Measurements from ENCODE around the gene PDE11A. TPM values are rescaled to one million over a fixed set of nuclear protein-coding genes. Genes with fewer than 3 reads are reported as not detected.

The PDE11A gene
- total and polyA plus RNA-seq, 2 of the 13 experiments (the other 11 are each of a cell fraction or from before 2014, with no cell fraction given): 1.2 to 1.7 TPM

DNA sequence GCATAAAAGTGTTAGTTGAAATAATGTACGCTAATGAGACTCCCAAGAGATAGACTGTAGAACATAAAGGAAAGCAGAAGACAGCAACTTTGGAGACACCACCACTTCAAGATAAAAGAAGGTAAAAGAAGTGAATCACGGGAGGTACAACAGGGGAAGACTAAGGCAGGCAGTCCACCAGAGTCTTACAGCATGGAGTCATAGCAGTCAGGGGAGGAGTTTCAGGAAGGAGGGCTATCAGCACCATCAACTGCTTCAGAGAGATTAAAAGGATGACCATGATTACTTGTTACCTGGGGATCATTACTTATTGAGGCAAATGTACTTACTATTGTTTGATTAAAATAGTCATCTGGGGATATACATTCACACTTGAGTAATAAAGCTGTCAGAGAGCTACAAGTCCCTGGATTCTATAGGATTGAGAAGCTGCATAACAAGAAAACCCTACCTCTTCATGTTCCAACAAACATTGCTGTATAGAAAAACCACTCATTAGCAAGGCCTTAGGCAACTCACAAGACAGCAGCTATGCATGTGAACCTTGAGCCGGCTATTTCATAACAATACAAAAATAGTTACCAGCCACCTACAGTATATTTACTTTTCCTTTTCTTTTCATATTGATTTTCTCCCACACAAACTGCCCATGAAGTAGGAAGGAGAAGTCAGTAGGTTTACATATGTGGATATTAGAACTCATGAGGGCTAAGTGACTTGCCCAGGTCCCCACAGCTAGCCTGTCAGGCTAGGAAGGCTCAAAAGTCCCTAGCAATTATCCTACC is 101.7 kb downstream of the PDE11A start:
- in situ Hi-C loops (cut with HindIII; ENCODE audit: extremely low pct_ligation_motif_present, low pct_unique_long_range_greater_than_20kb) (no loop called here), intact Hi-C loops (cut with micrococcal nuclease; ENCODE audit: unreplicated experiment) (no loop called here)
- Histone ChIP-seq H4K20me1 (ENCODE audit: insufficient read depth, low read length) (no peaks in the 10 kb centered on the region), H2AFZ (ENCODE audit: low read length) (no peak overlapping the region), H3K4me3 (replicated peaks in 1 of 3; ENCODE audit: insufficient read depth in 1 of 3, low read depth in 2 of 3, low read length in 3 of 3) (peak overlapping the region in 1 of 3 experiments; percentile 1; a peak in 1 of 6 replicates), H3K4me1 (ENCODE audit: insufficient read depth, low read length) (peaks cover 33% of the 10 kb centered on the region), H3K9me3 (ENCODE audit: low read length) (no peaks in the 10 kb centered on the region), H3K79me2 (ENCODE audit: insufficient read depth, low read length) (no peaks in the 10 kb centered on the region), H3K4me2 (ENCODE audit: low read depth, low read length) (peak overlapping the region; percentile 55), H3K36me3 (replicated peaks in 1 of 2; ENCODE audit: control insufficient read depth in 1 of 2, insufficient read depth in 2 of 2, low read length in 2 of 2) (no peaks in the 10 kb centered on the region), H3K9ac (ENCODE audit: insufficient read depth, low read depth, low read length) (no peak overlapping the region), H3K27ac (ENCODE audit: extremely low read length, insufficient read depth, low read length) (peak overlapping the region; percentile 27), H3K27me3 (ENCODE audit: control insufficient read depth in 1 of 2, insufficient read depth in 2 of 2, low read length in 2 of 2) (no peaks in the 10 kb centered on the region)
- 11% methylated on average over 3 of the region's 3 CpGs for WGBS (ENCODE audit: low lambda C conversion rate)
- FAIRE-seq (peak; percentile 85), DNase-seq (ENCODE audit: low spot score) (peak; percentile 91), ATAC-seq (peak; percentile 98)
- BruUV-seq (replicated peaks): no TSS peak
- POLR2A ChIA-PET: no interaction called here
- CTCF ChIA-PET (ENCODE audit: low intra/inter-chr PET ratio, low total read pairs): no interaction called here
- peak; percentile 81 for TF ChIP-seq HDAC2 (CRISPR knock-in tag; IDR thresholded peaks at IDR 0.05)
- no peak for TF ChIP-seq ZNF17 (CRISPR knock-in tag; IDR thresholded peaks at IDR 0.05)
- no peak for TF ChIP-seq HOXD1 (CRISPR knock-in tag; IDR thresholded peaks at IDR 0.05)
- TF ChIP-seq KAT8 (CRISPR knock-in tag; IDR thresholded peaks at IDR 0.05): peak; percentile 63
- TF ChIP-seq BCL6 (CRISPR knock-in tag; IDR thresholded peaks at IDR 0.05): peak; percentile 73
- peak; percentile 56 for TF ChIP-seq NR2F6 (IDR thresholded peaks at IDR 0.05)
- 0 out of 2 replicates have a peak, but pooled peaks have one; percentile 30 for TF ChIP-seq NR2F6 (CRISPR knock-in tag; IDR thresholded peaks at IDR 0.05)
- no peak for TF ChIP-seq HCFC1 (IDR thresholded peaks at IDR 0.05; ENCODE audit: low read depth, low read length)
- peak; percentile 78 for TF ChIP-seq ZGPAT (CRISPR knock-in tag; IDR thresholded peaks at IDR 0.05)
- TF ChIP-seq GFI1 (CRISPR knock-in tag; IDR thresholded peaks at IDR 0.05; ENCODE audit: borderline replicate concordance): no peak
- TF ChIP-seq YEATS4 (CRISPR knock-in tag; IDR thresholded peaks at IDR 0.05; ENCODE audit: borderline replicate concordance): no peak
- no peak for TF ChIP-seq FOXC1 (CRISPR knock-in tag; IDR thresholded peaks at IDR 0.05; ENCODE audit: borderline replicate concordance)
- no peak for TF ChIP-seq CBX2 (IDR thresholded peaks at IDR 0.05; ENCODE audit: low read depth, low read length)
- no peak for TF ChIP-seq CBX2 (CRISPR knock-in tag; IDR thresholded peaks at IDR 0.05; ENCODE audit: low read depth)
- TF ChIP-seq ZIK1 (CRISPR knock-in tag; IDR thresholded peaks at IDR 0.05; ENCODE audit: borderline replicate concordance, low read depth): no peak
- TF ChIP-seq, protein P1, sequence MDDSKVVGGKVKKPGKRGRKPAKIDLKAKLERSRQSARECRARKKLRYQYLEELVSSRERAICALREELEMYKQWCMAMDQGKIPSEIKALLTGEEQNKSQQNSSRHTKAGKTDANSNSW (CRISPR knock-in tag; IDR thresholded peaks at IDR 0.05; ENCODE audit: borderline replicate concordance): no peak
- TF ChIP-seq GATAD2A (CRISPR knock-in tag; IDR thresholded peaks at IDR 0.05): peak; percentile 99
- TF ChIP-seq, protein P2, sequence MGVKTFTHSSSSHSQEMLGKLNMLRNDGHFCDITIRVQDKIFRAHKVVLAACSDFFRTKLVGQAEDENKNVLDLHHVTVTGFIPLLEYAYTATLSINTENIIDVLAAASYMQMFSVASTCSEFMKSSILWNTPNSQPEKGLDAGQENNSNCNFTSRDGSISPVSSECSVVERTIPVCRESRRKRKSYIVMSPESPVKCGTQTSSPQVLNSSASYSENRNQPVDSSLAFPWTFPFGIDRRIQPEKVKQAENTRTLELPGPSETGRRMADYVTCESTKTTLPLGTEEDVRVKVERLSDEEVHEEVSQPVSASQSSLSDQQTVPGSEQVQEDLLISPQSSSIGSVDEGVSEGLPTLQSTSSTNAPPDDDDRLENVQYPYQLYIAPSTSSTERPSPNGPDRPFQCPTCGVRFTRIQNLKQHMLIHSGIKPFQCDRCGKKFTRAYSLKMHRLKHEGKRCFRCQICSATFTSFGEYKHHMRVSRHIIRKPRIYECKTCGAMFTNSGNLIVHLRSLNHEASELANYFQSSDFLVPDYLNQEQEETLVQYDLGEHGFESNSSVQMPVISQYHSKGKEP (CRISPR knock-in tag; IDR thresholded peaks at IDR 0.05): no peak
- TF ChIP-seq GATAD1 (CRISPR knock-in tag; IDR thresholded peaks at IDR 0.05): peak; percentile 33; the same call in 1 of the 2 replicates
- TF ChIP-seq ZMYM2 (CRISPR knock-in tag; IDR thresholded peaks at IDR 0.05): no peak
- no peak for TF ChIP-seq ZNF720 (CRISPR knock-in tag; IDR thresholded peaks at IDR 0.05)
- TF ChIP-seq IKZF1 (IDR thresholded peaks at IDR 0.05): no peak
- TF ChIP-seq ZBTB33 (CRISPR knock-in tag; IDR thresholded peaks at IDR 0.05): no peak
